Esophagus squamous epithelium (tissue), 4 donors: ENCODE results near the gene SMPDL3A.

Experiments used
- POLR2A ChIP-seq, 4 donors: fragments of 450-650 bp; IDR thresholded peaks; one replicate each; pipeline ENCODE4 v1.6.1; 2017; ENCODE audit warnings: antibody characterized with exemption in 4 of 4, mild to moderate bottlenecking in 4 of 4, moderate library complexity in 3 of 4
- TF ChIP-seq, protein P1 (sequence below), 6 experiments: fragments of 450-650 bp in 4 of 6; fragments of 200-600 bp in 2 of 6; sonication (generic) in 2 of 6; IDR thresholded peaks; one replicate each; pipeline ENCODE4 v1.5.1; 2016 to 2019; ENCODE audit warnings: antibody characterized with exemption in 6 of 6, mild to moderate bottlenecking in 4 of 6, moderate library complexity in 4 of 6

DNA sequence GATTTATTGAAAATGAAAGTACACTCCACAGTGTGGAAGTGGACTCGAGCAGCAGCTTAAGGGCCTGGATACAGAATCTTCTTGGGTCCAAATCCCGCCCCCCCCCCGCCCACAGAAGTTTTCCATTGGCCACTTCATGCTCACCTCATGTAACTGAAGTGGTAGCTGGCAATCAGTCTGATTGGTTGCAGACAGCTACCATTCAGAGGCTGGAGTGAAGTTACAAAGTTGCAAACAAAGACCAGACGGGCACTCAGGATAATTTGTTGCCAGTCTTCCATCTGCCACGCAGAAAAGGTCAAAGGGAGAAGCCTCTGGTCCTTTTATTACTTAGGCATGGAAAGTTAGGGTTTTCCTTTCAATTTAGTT lies 35.4 kb upstream of the SMPDL3A start:
- TF ChIP-seq, protein P1, sequence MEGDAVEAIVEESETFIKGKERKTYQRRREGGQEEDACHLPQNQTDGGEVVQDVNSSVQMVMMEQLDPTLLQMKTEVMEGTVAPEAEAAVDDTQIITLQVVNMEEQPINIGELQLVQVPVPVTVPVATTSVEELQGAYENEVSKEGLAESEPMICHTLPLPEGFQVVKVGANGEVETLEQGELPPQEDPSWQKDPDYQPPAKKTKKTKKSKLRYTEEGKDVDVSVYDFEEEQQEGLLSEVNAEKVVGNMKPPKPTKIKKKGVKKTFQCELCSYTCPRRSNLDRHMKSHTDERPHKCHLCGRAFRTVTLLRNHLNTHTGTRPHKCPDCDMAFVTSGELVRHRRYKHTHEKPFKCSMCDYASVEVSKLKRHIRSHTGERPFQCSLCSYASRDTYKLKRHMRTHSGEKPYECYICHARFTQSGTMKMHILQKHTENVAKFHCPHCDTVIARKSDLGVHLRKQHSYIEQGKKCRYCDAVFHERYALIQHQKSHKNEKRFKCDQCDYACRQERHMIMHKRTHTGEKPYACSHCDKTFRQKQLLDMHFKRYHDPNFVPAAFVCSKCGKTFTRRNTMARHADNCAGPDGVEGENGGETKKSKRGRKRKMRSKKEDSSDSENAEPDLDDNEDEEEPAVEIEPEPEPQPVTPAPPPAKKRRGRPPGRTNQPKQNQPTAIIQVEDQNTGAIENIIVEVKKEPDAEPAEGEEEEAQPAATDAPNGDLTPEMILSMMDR (IDR thresholded peaks at IDR 0.05): no peak
- TF ChIP-seq POLR2A (IDR thresholded peaks at IDR 0.05): no peak
